Measurements from ENCODE around the gene CDC7. TPM values are rescaled to one million over a fixed set of nuclear protein-coding genes. Genes with fewer than 3 reads are reported as not detected.

Gene CDC7
- total RNA-seq, 1 donor from 2014 or later, result 4.0 TPM

DNA sequence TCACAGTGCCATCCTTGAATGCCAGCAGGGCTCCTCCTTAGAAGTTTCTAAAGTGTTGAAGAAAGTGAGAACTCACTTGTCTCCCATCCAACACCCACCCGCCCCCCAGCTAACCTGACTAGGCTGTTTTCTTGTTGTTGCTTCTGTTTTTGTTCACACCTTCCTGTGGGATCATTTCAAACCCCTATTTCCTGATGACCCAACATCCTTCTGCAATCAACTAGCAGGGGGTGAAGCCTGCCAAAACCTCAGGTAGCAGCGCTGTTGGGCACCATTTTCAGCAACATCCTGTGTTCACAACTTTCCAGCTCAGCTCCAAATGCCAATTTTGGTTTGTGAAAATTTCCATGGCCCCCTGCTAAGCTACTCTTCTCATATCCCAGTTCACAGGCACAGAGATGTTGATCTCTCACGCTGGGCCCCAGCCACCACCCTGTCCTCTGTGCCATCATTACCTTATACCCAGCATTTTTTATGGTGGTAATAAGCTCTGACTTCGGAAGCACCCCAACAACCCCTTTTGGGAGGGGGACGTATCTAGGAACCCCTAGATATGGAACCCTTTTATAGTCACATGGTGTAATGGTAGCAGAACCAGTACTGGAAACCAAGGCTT lies 41.4 kb downstream of the CDC7 start:
- Mint-ChIP-seq H3K9me3 (ENCODE audit: unreplicated experiment) (peaks cover 6% of the 10 kb centered on the region), H3K27me3 (ENCODE audit: low read depth, unreplicated experiment) (peaks cover 45% of the 10 kb centered on the region), H3K4me3 (ENCODE audit: unreplicated experiment) (no peak overlapping the region), H3K4me1 (ENCODE audit: low read depth, unreplicated experiment) (peaks cover 2% of the 10 kb centered on the region), H3K36me3 (ENCODE audit: low read depth, unreplicated experiment) (no peaks in the 10 kb centered on the region), H3K27ac (ENCODE audit: unreplicated experiment) (no peak overlapping the region)
- H3K9me3 ChIP-seq (ENCODE audit: insufficient read depth, low read depth, low read length), result no peaks in the 10 kb centered on the region
- DNase-seq (ENCODE audit: low read depth), result no peak
- no peak overlapping the region for H3K4me3 ChIP-seq (ENCODE audit: insufficient read depth, low read depth, low read length)
- TF ChIP-seq, protein P1, sequence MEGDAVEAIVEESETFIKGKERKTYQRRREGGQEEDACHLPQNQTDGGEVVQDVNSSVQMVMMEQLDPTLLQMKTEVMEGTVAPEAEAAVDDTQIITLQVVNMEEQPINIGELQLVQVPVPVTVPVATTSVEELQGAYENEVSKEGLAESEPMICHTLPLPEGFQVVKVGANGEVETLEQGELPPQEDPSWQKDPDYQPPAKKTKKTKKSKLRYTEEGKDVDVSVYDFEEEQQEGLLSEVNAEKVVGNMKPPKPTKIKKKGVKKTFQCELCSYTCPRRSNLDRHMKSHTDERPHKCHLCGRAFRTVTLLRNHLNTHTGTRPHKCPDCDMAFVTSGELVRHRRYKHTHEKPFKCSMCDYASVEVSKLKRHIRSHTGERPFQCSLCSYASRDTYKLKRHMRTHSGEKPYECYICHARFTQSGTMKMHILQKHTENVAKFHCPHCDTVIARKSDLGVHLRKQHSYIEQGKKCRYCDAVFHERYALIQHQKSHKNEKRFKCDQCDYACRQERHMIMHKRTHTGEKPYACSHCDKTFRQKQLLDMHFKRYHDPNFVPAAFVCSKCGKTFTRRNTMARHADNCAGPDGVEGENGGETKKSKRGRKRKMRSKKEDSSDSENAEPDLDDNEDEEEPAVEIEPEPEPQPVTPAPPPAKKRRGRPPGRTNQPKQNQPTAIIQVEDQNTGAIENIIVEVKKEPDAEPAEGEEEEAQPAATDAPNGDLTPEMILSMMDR (IDR thresholded peaks at IDR 0.05; ENCODE audit: insufficient read depth, low read depth, low read length), result no peak
- TF ChIP-seq EZH2 (IDR thresholded peaks at IDR 0.05; ENCODE audit: insufficient read depth, low read length), result no peak
- peaks cover 18% of the 10 kb centered on the region for H3K27me3 ChIP-seq (ENCODE audit: insufficient read depth, low read length)
- no peaks in the 10 kb centered on the region for H3K79me2 ChIP-seq (ENCODE audit: insufficient read depth, low read length)
- no peak overlapping the region for H3K4me2 ChIP-seq (ENCODE audit: low read length)
- H3K27ac ChIP-seq (ENCODE audit: low read depth, low read length), result no peak overlapping the region
- no peaks in the 10 kb centered on the region for H3K4me1 ChIP-seq (ENCODE audit: insufficient read depth, low read length)
- FAIRE-seq, result no peak
- no peaks in the 10 kb centered on the region for H3K36me3 ChIP-seq (ENCODE audit: insufficient read depth, low read length)
- no peaks in the 10 kb centered on the region for H4K20me1 ChIP-seq (ENCODE audit: insufficient read depth, low read length)
- no peak overlapping the region for H3K9ac ChIP-seq (ENCODE audit: low read length)
- H2AFZ ChIP-seq (ENCODE audit: low read depth, low read length), result no peak overlapping the region

DNA sequence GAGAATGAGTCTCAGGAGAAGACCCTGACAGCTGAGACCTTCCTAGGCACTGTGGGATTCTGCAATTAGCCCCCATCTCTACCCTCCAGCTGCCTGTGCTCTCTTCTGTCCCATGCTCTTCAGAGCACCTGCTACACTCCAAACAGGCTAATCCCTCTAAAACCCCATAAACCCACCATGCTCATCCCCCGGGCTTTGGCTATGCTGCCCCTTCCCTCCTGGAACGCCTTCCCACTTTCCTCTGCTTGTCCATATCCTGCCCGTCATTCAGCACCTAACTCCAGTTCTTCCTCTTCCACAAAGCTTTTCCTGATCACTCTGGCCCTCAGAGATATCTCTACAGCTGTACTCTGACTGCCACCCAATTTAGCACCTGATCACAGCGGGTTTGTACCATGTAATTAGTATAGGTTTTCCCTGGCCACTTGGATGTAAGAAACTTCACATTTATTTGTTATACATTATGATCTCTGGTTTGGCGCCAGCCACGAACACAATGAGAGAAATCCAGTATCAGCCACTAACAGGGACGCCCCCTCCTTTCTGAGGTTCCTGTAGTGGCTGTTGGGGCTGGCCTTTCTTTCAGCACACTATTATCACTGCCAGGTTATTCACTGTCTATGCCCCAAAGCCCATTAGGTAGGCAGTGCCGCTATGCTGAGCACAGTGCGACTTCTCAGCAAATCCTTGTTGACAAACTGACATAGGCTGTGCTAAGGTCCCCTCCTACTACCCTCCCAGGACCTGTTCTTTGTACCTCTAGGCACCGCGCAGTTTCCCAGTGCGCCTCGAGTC lies 45.1 kb downstream of the CDC7 start:
- Mint-ChIP-seq H3K9me3 (ENCODE audit: unreplicated experiment) (peaks cover 5% of the 10 kb centered on the region), H3K4me3 (ENCODE audit: unreplicated experiment) (no peak overlapping the region), H3K36me3 (ENCODE audit: low read depth, unreplicated experiment) (peaks cover 2% of the 10 kb centered on the region), H3K27me3 (ENCODE audit: low read depth, unreplicated experiment) (peaks cover 40% of the 10 kb centered on the region), H3K4me1 (ENCODE audit: low read depth, unreplicated experiment) (no peaks in the 10 kb centered on the region), H3K27ac (ENCODE audit: unreplicated experiment) (no peak overlapping the region)
- no peak overlapping the region for H3K9ac ChIP-seq (ENCODE audit: low read length)
- no peaks in the 10 kb centered on the region for H3K36me3 ChIP-seq (ENCODE audit: insufficient read depth, low read length)
- H2AFZ ChIP-seq (ENCODE audit: low read depth, low read length), result no peak overlapping the region
- H3K79me2 ChIP-seq (ENCODE audit: insufficient read depth, low read length), result no peaks in the 10 kb centered on the region
- H3K27me3 ChIP-seq (ENCODE audit: insufficient read depth, low read length), result peaks cover 15% of the 10 kb centered on the region
- H3K4me1 ChIP-seq (ENCODE audit: insufficient read depth, low read length), result no peaks in the 10 kb centered on the region
- FAIRE-seq, result no peak
- DNase-seq (ENCODE audit: low read depth), result no peak
- no peak overlapping the region for H3K4me3 ChIP-seq (ENCODE audit: insufficient read depth, low read depth, low read length)
- TF ChIP-seq, protein P1 (IDR thresholded peaks at IDR 0.05; ENCODE audit: insufficient read depth, low read depth, low read length), result no peak
- TF ChIP-seq EZH2 (IDR thresholded peaks at IDR 0.05; ENCODE audit: insufficient read depth, low read length), result no peak
- no peak overlapping the region for H3K4me2 ChIP-seq (ENCODE audit: low read length)
- H3K9me3 ChIP-seq (ENCODE audit: insufficient read depth, low read depth, low read length), result no peaks in the 10 kb centered on the region
- H4K20me1 ChIP-seq (ENCODE audit: insufficient read depth, low read length), result no peaks in the 10 kb centered on the region
- no peak overlapping the region for H3K27ac ChIP-seq (ENCODE audit: low read depth, low read length)

- no peak overlapping the region for H3K27ac Mint-ChIP-seq (ENCODE audit: unreplicated experiment)
- H3K4me1 Mint-ChIP-seq (ENCODE audit: low read depth, unreplicated experiment), result no peaks in the 10 kb centered on the region
- H2AFZ ChIP-seq (ENCODE audit: low read depth, low read length), result no peak overlapping the region
Measured at GRCh38 chr1:91546301-91546581, 45.6 kb downstream of the CDC7 start.

More at GRCh38 chr1:91546301-91546581, 45.6 kb downstream of the CDC7 start:
- H3K9me3 Mint-ChIP-seq (ENCODE audit: unreplicated experiment), result peaks cover 4% of the 10 kb centered on the region
- Histone ChIP-seq H3K9me3 (ENCODE audit: insufficient read depth, low read depth, low read length) (no peaks in the 10 kb centered on the region), H3K36me3 (ENCODE audit: insufficient read depth, low read length) (no peaks in the 10 kb centered on the region), H4K20me1 (ENCODE audit: insufficient read depth, low read length) (no peaks in the 10 kb centered on the region), H3K4me2 (ENCODE audit: low read length) (no peak overlapping the region), H3K9ac (ENCODE audit: low read length) (no peak overlapping the region), H3K27me3 (ENCODE audit: insufficient read depth, low read length) (peaks cover 15% of the 10 kb centered on the region), H3K79me2 (ENCODE audit: insufficient read depth, low read length) (no peaks in the 10 kb centered on the region), H3K4me3 (ENCODE audit: insufficient read depth, low read depth, low read length) (no peak overlapping the region), H3K4me1 (ENCODE audit: insufficient read depth, low read length) (no peaks in the 10 kb centered on the region), H3K27ac (ENCODE audit: low read depth, low read length) (no peak overlapping the region)
- no peak overlapping the region for H3K4me3 Mint-ChIP-seq (ENCODE audit: unreplicated experiment)
- FAIRE-seq (no peak), DNase-seq (ENCODE audit: low read depth) (no peak)
- peaks cover 2% of the 10 kb centered on the region for H3K36me3 Mint-ChIP-seq (ENCODE audit: low read depth, unreplicated experiment)
- peaks cover 37% of the 10 kb centered on the region for H3K27me3 Mint-ChIP-seq (ENCODE audit: low read depth, unreplicated experiment)
- no peak for TF ChIP-seq EZH2 (IDR thresholded peaks at IDR 0.05; ENCODE audit: insufficient read depth, low read length)
- TF ChIP-seq, protein P1 (IDR thresholded peaks at IDR 0.05; ENCODE audit: insufficient read depth, low read depth, low read length), result no peak

Measured in astrocyte (in vitro differentiated cells and primary cell).